SK-N-SH (cell line): ENCODE measurements around the gene RARB. TPM values are rescaled to one million over a fixed set of nuclear protein-coding genes. Genes with fewer than 3 reads are reported as not detected.

Source experiments
- CTCF ChIA-PET: fragments of 300-600, 350-600 bp; formaldehyde crosslinking; extraction: SDS; loops from one replicate; lab custom pipeline; 2021; lab: Yijun Ruan, JAX
- POLR2A ChIA-PET: fragments of 350-600 bp; sonication (Branson Sonifier 250); formaldehyde crosslinking; extraction: SDS; loops from one replicate; lab custom pipeline; 2020; ENCODE audit warnings: antibody characterized with exemption, inconsistent platforms; lab: Yijun Ruan, JAX
- DNase-seq: peaks from one replicate; pipeline ENCODE4 v3.0.0; 2012
- H2AFZ ChIP-seq: fragments of 200-600 bp; sonication (generic); 2 replicates; pipeline ENCODE4 v1.8.1; 2016; ENCODE audit warnings: antibody characterized with exemption, mild to moderate bottlenecking, low read depth
- H3F3A ChIP-seq: fragments of 200-600 bp; sonication (generic); replicated peaks from 2 replicates; pipeline ENCODE3; 2016; ENCODE audit warnings: antibody characterized with exemption, mild to moderate bottlenecking; ENCODE audit not compliant: insufficient read depth
- H3K27ac ChIP-seq, 2 experiments: fragments of 200-500 bp in 1 of 2; fragments of 200-600 bp in 1 of 2; sonication (Bioruptor generic) in 1 of 2; sonication (generic), shearing (Covaris generic) in 1 of 2; 2 replicates each; pipeline versions ENCODE4 v1.5.1 to v1.6.1; 2014 to 2016; ENCODE audit warnings: low read depth in 2 of 2, inconsistent platforms in 1 of 2, low read length in 1 of 2, mild to moderate bottlenecking in 1 of 2, mixed read lengths in 1 of 2
- H3K27me3 ChIP-seq: fragments of 200-600 bp; sonication (generic), shearing (Covaris generic); 2 replicates; pipeline ENCODE4 v1.6.1; 2016; ENCODE audit warnings: mixed run types; ENCODE audit not compliant: insufficient read depth
- H3K36me3 ChIP-seq, 2 experiments: fragments of 200-500 bp in 1 of 2; fragments of 200-600 bp in 1 of 2; sonication (Bioruptor generic) in 1 of 2; sonication (generic) in 1 of 2; replicated peaks in 1 of 2; 2 replicates each; pipeline versions ENCODE3 to v1.5.1; 2014 to 2016; ENCODE audit warnings: low read length in 1 of 2, mild to moderate bottlenecking in 1 of 2; ENCODE audit not compliant: insufficient read depth in 2 of 2, control insufficient read depth in 1 of 2
- H3K4me1 ChIP-seq, 2 experiments: fragments of 200-500 bp in 1 of 2; fragments of 200-600 bp in 1 of 2; sonication (Bioruptor generic) in 1 of 2; sonication (generic), shearing (Covaris generic) in 1 of 2; 2 replicates each; pipeline versions ENCODE4 v1.5.1 to v1.6.1; 2014 to 2016; ENCODE audit warnings: low read depth in 1 of 2, low read length in 1 of 2, mixed run types in 1 of 2; ENCODE audit not compliant: insufficient read depth in 2 of 2, control insufficient read depth in 1 of 2
- H3K4me2 ChIP-seq: fragments of 200-600 bp; sonication (generic), shearing (Covaris generic); 2 replicates; pipeline ENCODE4 v1.6.1; 2017; ENCODE audit warnings: mixed run types
- H3K4me3 ChIP-seq, 2 experiments: fragments of 200-500 bp in 1 of 2; fragments of 200-600 bp in 1 of 2; sonication (Bioruptor generic) in 1 of 2; sonication (generic), shearing (Covaris generic) in 1 of 2; 2 replicates each; pipeline versions ENCODE4 v1.5.1 to v1.8.1; 2014 to 2016; ENCODE audit warnings: low read depth in 2 of 2, inconsistent platforms in 1 of 2, low read length in 1 of 2, mild to moderate bottlenecking in 1 of 2, mixed read lengths in 1 of 2, moderate library complexity in 1 of 2
- H3K79me2 ChIP-seq: fragments of 200-600 bp; sonication (generic); 2 replicates; pipeline ENCODE4 v1.8.1; 2017; ENCODE audit warnings: mild to moderate bottlenecking; ENCODE audit not compliant: insufficient read depth
- H3K9ac ChIP-seq: fragments of 200-600 bp; sonication (generic); 2 replicates; pipeline ENCODE4 v1.6.1; 2017; ENCODE audit warnings: mixed run types
- H3K9me2 ChIP-seq: fragments of 200-600 bp; sonication (generic); 2 replicates; pipeline ENCODE4 v1.6.1; 2017; ENCODE audit warnings: mixed run types
- H3K9me3 ChIP-seq: fragments of 200-600 bp; sonication (generic); 2 replicates; pipeline ENCODE4 v1.6.1; 2017; ENCODE audit warnings: mixed run types, mild to moderate bottlenecking, moderate library complexity
- H4K20me1 ChIP-seq: fragments of 200-600 bp; sonication (generic); 2 replicates; pipeline ENCODE4 v1.6.1; 2017; ENCODE audit warnings: mild to moderate bottlenecking, mixed run types; ENCODE audit not compliant: insufficient read depth
- FOXJ3 ChIP-seq: sonication (generic); formaldehyde crosslinking; IDR thresholded peaks from 2 replicates; pipeline ENCODE4 v1.5.1; 2020; ENCODE audit warnings: mild to moderate bottlenecking, missing genetic modification reagents
- GATA2 ChIP-seq: sonication (generic); formaldehyde crosslinking; IDR thresholded peaks from 2 replicates; pipeline ENCODE4 v1.5.0; 2020; ENCODE audit warnings: mild to moderate bottlenecking, missing genetic modification reagents
- MAX ChIP-seq: IDR thresholded peaks from 2 replicates; pipeline ENCODE4 v1.4.0; 2012; ENCODE audit warnings: low read depth
- MEF2A ChIP-seq: IDR thresholded peaks from 2 replicates; pipeline ENCODE4 v1.4.0; 2012; ENCODE audit warnings: low read depth, borderline replicate concordance
- MXI1 ChIP-seq: IDR thresholded peaks from 2 replicates; pipeline ENCODE4 v1.6.1; 2012; ENCODE audit warnings: mild to moderate bottlenecking, low read depth, low read length, improper control_type of control experiment
- RCOR1 ChIP-seq: fragments of 150-350 bp; IDR thresholded peaks from 2 replicates; pipeline ENCODE4 v1.6.1; 2017; ENCODE audit warnings: antibody characterized with exemption, low read length
- RFX5 ChIP-seq: IDR thresholded peaks from 2 replicates; pipeline ENCODE4 v1.6.1; 2012; ENCODE audit warnings: mild to moderate bottlenecking, improper control_type of control experiment, low read length
- TAF1 ChIP-seq: IDR thresholded peaks from 2 replicates; pipeline ENCODE4 v1.6.1; 2012; ENCODE audit warnings: low read depth, mild to moderate bottlenecking, low read length, moderate library complexity, borderline replicate concordance
- USF2 ChIP-seq: fragments of 150-350 bp; IDR thresholded peaks from 2 replicates; pipeline ENCODE4 v1.6.1; 2017; ENCODE audit warnings: antibody characterized with exemption, low read length, low read depth, borderline replicate concordance
- YY1 ChIP-seq: IDR thresholded peaks from 2 replicates; pipeline ENCODE4 v1.4.0; 2012; ENCODE audit warnings: low read depth, mild to moderate bottlenecking
- WGBS: methylation state at CpG from one replicate; pipeline ENCODE4 v1.1.6; 2017; ENCODE audit warnings: low lambda C conversion rate; 5-methylcytosine and 5-hydroxymethylcytosine counted together
- polyA plus RNA-seq, 3 experiments: library from polyadenylated mRNA; depleted of rRNA; stranded (reverse); fragments of >200 nt; gene quantifications; 2 replicates each; pipeline ENCODE4 v1.2.3, GENCODE V29; 2012

RARB gene
- polyA plus RNA-seq, 1 of the 3 experiments (the other 2 are of a cell fraction): 10.7 TPM

GRCh38 chr3:25419251-25419650 lies 8.8 kb upstream of the RARB start:
- H3K9me2 ChIP-seq: no peaks in the 10 kb centered on the region
- no peak overlapping the region for H3K4me3 ChIP-seq
- ChIA-PET CTCF (interaction anchor here (0.9 to 1.2 kb wide), 2 partner anchors 174 to 246 kb away, joined by 3 to 5 read pairs; no protein-coding TSS in a partner anchor), POLR2A (no interaction called here)
- no peaks in the 10 kb centered on the region for H3K27me3 ChIP-seq
- no peak overlapping the region for H2AFZ ChIP-seq
- no peaks in the 10 kb centered on the region for H3K9me3 ChIP-seq
- no peak overlapping the region for H3K4me2 ChIP-seq
- WGBS: 44% methylated on average over 1 of the region's 1 CpG
- H3K9ac ChIP-seq: no peak overlapping the region
- peaks cover 4 to 6% of the 10 kb centered on the region in 2 experiments; a peak in 2 of 4 replicates for H3K4me1 ChIP-seq
- H3K36me3 ChIP-seq: no peaks in the 10 kb centered on the region
- H3F3A ChIP-seq: no peaks in the 10 kb centered on the region
- TF ChIP-seq MXI1 (no peak), RCOR1 (no peak), TAF1 (no peak)
- no peaks in the 10 kb centered on the region for H4K20me1 ChIP-seq
- no peak overlapping the region for H3K27ac ChIP-seq
- no peaks in the 10 kb centered on the region for H3K79me2 ChIP-seq
- no peak for DNase-seq

GRCh38 chr3:25420147-25420546 lies 7.9 kb upstream of the RARB start:
- H3K9ac ChIP-seq: no peak overlapping the region
- H3K9me3 ChIP-seq: no peaks in the 10 kb centered on the region
- H3K4me2 ChIP-seq: no peak overlapping the region
- no peak overlapping the region for H3K27ac ChIP-seq
- POLR2A ChIA-PET: no interaction called here
- H4K20me1 ChIP-seq: no peaks in the 10 kb centered on the region
- no peaks in the 10 kb centered on the region for H3K36me3 ChIP-seq
- peaks cover 6% of the 10 kb centered on the region for H3F3A ChIP-seq
- H3K9me2 ChIP-seq: no peaks in the 10 kb centered on the region
- no peak overlapping the region for H2AFZ ChIP-seq
- H3K4me1 ChIP-seq: peaks cover 10 to 11% of the 10 kb centered on the region in 2 experiments; a peak in 3 of 4 replicates
- TF ChIP-seq RCOR1 (no peak), MAX (no peak), USF2 (no peak), YY1 (no peak)
- H3K4me3 ChIP-seq: no peak overlapping the region
- no peaks in the 10 kb centered on the region for H3K79me2 ChIP-seq
- no peaks in the 10 kb centered on the region for H3K27me3 ChIP-seq
- CTCF ChIA-PET: interaction anchor here (0.9 to 1.2 kb wide), 3 partner anchors 9 to 247 kb away, joined by 3 to 5 read pairs (median 3); no protein-coding TSS in a partner anchor
- no peak for DNase-seq

- Histone ChIP-seq H3K9ac (no peak overlapping the region), H3K9me3 (no peaks in the 10 kb centered on the region), H3K4me2 (no peak overlapping the region), H3K36me3 (no peaks in the 10 kb centered on the region), H3K4me3 (no peak overlapping the region), H3F3A (peaks cover 11% of the 10 kb centered on the region), H3K27me3 (no peaks in the 10 kb centered on the region), H3K4me1 (peaks cover 11 to 15% of the 10 kb centered on the region in 2 experiments; a peak in 3 of 4 replicates), H2AFZ (no peak overlapping the region), H3K79me2 (no peaks in the 10 kb centered on the region), H3K9me2 (no peaks in the 10 kb centered on the region), H3K27ac (no peak overlapping the region), H4K20me1 (no peaks in the 10 kb centered on the region)
- CTCF ChIA-PET: no interaction called here
- no peak for DNase-seq
- POLR2A ChIA-PET: no interaction called here
- TF ChIP-seq USF2: no peak
- no peak for TF ChIP-seq FOXJ3 (CRISPR knock-in tag)
- TF ChIP-seq RFX5: no peak
- no peak for TF ChIP-seq MEF2A
- TF ChIP-seq GATA2 (CRISPR knock-in tag): no peak
- no peak for TF ChIP-seq TAF1
Observed at GRCh38 chr3:25420885-25421284, 7.2 kb upstream of the RARB start.
